ENCODE results near the gene ATF7IP2.

Gene ATF7IP2

GRCh38 chr16:10367616-10368188 is 18.2 kb upstream of the ATF7IP2 start:
- H3K4me3 ChIP-seq (ENCODE audit: low read depth, low read length), result no peak overlapping the region
- TF ChIP-seq CTCF (IDR thresholded peaks at IDR 0.05; ENCODE audit: borderline replicate concordance, insufficient read depth, low read depth, low read length), result no peak

GRCh38 chr16:10368969-10369551 is 16.8 kb upstream of the ATF7IP2 start:
- TF ChIP-seq CTCF (IDR thresholded peaks at IDR 0.05; ENCODE audit: borderline replicate concordance, insufficient read depth, low read depth, low read length), result no peak
- H3K4me3 ChIP-seq (ENCODE audit: low read depth, low read length), result no peak overlapping the region

DNA sequence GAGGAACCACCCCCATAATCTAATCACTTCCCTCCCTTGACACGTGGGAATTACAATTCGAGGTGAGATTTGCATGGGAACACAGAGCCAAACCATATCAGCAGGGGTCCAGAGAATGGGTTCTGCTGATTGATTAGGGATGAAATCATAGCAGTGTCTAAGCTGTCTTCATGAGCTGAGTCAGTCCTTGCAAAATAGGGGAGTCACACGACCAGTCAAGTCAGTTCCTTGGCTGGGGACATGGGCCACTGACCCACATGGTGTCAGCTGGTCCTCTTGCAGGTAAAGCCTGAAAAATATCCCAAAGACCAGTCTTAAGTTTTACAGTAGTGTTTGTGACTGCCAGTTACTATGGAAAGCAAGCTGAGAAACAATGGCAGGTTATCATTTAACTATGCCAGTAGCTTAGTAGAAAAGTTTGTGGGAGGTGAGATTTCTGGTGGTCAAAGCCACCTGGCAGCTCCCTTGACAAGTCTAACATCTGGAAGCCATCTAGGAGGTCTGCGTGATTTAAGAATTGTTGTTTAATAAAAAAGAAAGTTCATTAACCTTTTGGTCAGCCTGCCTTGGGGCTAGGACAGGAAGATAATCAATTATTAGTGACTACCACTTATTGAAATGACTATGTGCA is 15.7 kb upstream of the ATF7IP2 start:
- no peak for TF ChIP-seq CTCF (IDR thresholded peaks at IDR 0.05; ENCODE audit: borderline replicate concordance, insufficient read depth, low read depth, low read length)

GRCh38 chr16:10371592-10371991 is 14.3 kb upstream of the ATF7IP2 start:
- TF ChIP-seq CTCF (IDR thresholded peaks at IDR 0.05; ENCODE audit: borderline replicate concordance, insufficient read depth, low read depth, low read length), result no peak
- no peak overlapping the region for H3K4me3 ChIP-seq (ENCODE audit: low read depth, low read length)

More for the DNA sequence above, 15.7 kb upstream of the ATF7IP2 start:
- H3K4me3 ChIP-seq (ENCODE audit: low read depth, low read length), result no peak overlapping the region

- H3K4me3 ChIP-seq (ENCODE audit: low read depth, low read length), result no peak overlapping the region
- no peak for TF ChIP-seq CTCF (IDR thresholded peaks at IDR 0.05; ENCODE audit: borderline replicate concordance, insufficient read depth, low read depth, low read length)
Measured at GRCh38 chr16:10373556-10373955, 12.3 kb upstream of the ATF7IP2 start.

- H3K4me3 ChIP-seq (ENCODE audit: low read depth, low read length), result no peak overlapping the region
- no peak for TF ChIP-seq CTCF (IDR thresholded peaks at IDR 0.05; ENCODE audit: borderline replicate concordance, insufficient read depth, low read depth, low read length)
Measured at GRCh38 chr16:10376229-10376628, 9.6 kb upstream of the ATF7IP2 start.

DNA sequence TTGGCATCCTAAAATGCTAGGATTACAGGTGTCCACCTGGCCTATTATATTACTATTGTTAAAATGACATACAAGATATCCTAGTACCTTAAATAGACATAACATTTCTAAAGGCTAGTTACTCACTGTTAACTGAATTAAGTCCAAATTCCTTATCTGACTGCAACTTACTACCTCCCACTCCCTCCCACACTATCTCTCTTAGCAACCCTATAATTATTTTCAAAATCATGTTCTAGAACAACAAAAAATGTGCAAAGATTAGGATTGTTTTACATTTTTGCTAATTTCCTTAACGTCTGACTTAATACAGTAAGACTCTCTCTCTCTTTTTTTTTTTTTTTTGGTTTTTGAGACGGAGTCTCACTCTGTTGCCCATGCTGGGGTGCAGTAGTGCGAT is 2.2 kb upstream of the ATF7IP2 start:
- TF ChIP-seq CTCF (IDR thresholded peaks at IDR 0.05; ENCODE audit: borderline replicate concordance, insufficient read depth, low read depth, low read length), result no peak
- H3K4me3 ChIP-seq (ENCODE audit: low read depth, low read length), result no peak overlapping the region
